Tibial nerve (tissue), 4 donors: ENCODE results near the gene C22orf15.

Experiments used
- EP300 ChIP-seq, 2 donors: sonication (generic); formaldehyde crosslinking; IDR thresholded peaks; one replicate each; pipeline ENCODE4 v1.6.1; 2017; ENCODE audit warnings: antibody characterized with exemption in 2 of 2, mild to moderate bottlenecking in 1 of 2
- POLR2A ChIP-seq, 2 donors: fragments of 450-650 bp; IDR thresholded peaks; one replicate each; pipeline ENCODE4 v1.6.1; 2017; ENCODE audit warnings: antibody characterized with exemption in 2 of 2, mild to moderate bottlenecking in 2 of 2, moderate library complexity in 2 of 2
- TF ChIP-seq, protein P1 (sequence below), 5 experiments: fragments of 200-600 bp in 3 of 5; fragments of 450-650 bp in 2 of 5; sonication (generic) in 3 of 5; IDR thresholded peaks; one replicate each; pipeline ENCODE4 v1.5.1; 2016 to 2019; ENCODE audit warnings: antibody characterized with exemption in 5 of 5, mild to moderate bottlenecking in 3 of 5, moderate library complexity in 2 of 5

DNA sequence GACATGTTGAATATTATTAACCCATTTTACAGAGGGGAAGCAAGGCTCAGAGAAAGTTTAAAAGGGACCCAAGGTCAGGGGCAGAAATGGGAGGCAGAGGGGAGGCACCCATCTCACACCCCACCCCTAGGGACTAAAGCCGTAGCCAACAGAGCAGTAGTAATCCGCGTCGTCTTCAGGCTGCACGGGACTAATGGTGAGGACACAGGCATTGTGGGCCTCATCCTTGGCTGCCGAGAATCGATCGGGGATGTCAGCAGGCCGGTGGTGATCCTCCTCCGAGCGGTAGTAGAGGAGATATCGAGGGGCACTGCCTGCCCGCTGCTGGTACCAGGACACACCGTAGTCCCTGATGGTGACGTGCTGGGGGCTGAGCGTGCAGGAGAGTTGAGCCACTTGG lies 10.0 kb upstream of the C22orf15 start:
- TF ChIP-seq POLR2A (IDR thresholded peaks at IDR 0.05): no peak
- TF ChIP-seq, protein P1, sequence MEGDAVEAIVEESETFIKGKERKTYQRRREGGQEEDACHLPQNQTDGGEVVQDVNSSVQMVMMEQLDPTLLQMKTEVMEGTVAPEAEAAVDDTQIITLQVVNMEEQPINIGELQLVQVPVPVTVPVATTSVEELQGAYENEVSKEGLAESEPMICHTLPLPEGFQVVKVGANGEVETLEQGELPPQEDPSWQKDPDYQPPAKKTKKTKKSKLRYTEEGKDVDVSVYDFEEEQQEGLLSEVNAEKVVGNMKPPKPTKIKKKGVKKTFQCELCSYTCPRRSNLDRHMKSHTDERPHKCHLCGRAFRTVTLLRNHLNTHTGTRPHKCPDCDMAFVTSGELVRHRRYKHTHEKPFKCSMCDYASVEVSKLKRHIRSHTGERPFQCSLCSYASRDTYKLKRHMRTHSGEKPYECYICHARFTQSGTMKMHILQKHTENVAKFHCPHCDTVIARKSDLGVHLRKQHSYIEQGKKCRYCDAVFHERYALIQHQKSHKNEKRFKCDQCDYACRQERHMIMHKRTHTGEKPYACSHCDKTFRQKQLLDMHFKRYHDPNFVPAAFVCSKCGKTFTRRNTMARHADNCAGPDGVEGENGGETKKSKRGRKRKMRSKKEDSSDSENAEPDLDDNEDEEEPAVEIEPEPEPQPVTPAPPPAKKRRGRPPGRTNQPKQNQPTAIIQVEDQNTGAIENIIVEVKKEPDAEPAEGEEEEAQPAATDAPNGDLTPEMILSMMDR (IDR thresholded peaks at IDR 0.05): no peak
- no peak for TF ChIP-seq EP300 (IDR thresholded peaks at IDR 0.05)
